ENCODE data around the gene UNC13C. TPM values are rescaled to one million over a fixed set of nuclear protein-coding genes. Genes with fewer than 3 reads are reported as not detected.

UNC13C gene
- total RNA-seq, 1 donor from 2014 or later = 0.18 TPM

GRCh38 chr15:54620916-54621315 lies 642.7 kb downstream of the UNC13C start:
- Mint-ChIP-seq H3K4me3 (ENCODE audit: unreplicated experiment) (no peak overlapping the region), H3K36me3 (ENCODE audit: low read depth, unreplicated experiment) (no peaks in the 10 kb centered on the region), H3K27me3 (ENCODE audit: low read depth, unreplicated experiment) (no peaks in the 10 kb centered on the region), H3K9me3 (ENCODE audit: unreplicated experiment) (no peaks in the 10 kb centered on the region), H3K27ac (ENCODE audit: unreplicated experiment) (no peak overlapping the region), H3K4me1 (ENCODE audit: low read depth, unreplicated experiment) (no peaks in the 10 kb centered on the region)
- H2AFZ ChIP-seq (ENCODE audit: low read depth, low read length) = no peak overlapping the region
- no peak overlapping the region for H3K4me2 ChIP-seq (ENCODE audit: low read length)
- H3K27me3 ChIP-seq (ENCODE audit: insufficient read depth, low read length) = no peaks in the 10 kb centered on the region
- H3K4me1 ChIP-seq (ENCODE audit: insufficient read depth, low read length) = no peaks in the 10 kb centered on the region
- H3K4me3 ChIP-seq (ENCODE audit: insufficient read depth, low read depth, low read length) = no peak overlapping the region
- no peak overlapping the region for H3K27ac ChIP-seq (ENCODE audit: low read depth, low read length)
- H3K79me2 ChIP-seq (ENCODE audit: insufficient read depth, low read length) = no peaks in the 10 kb centered on the region
- no peak for DNase-seq (ENCODE audit: low read depth)
- no peaks in the 10 kb centered on the region for H3K9me3 ChIP-seq (ENCODE audit: insufficient read depth, low read depth, low read length)
- no peak for FAIRE-seq
- no peak for TF ChIP-seq EZH2 (IDR thresholded peaks at IDR 0.05; ENCODE audit: insufficient read depth, low read length)
- TF ChIP-seq CTCF (IDR thresholded peaks at IDR 0.05; ENCODE audit: insufficient read depth, low read depth, low read length) = no peak
- H3K9ac ChIP-seq (ENCODE audit: low read length) = no peak overlapping the region
- no peaks in the 10 kb centered on the region for H4K20me1 ChIP-seq (ENCODE audit: insufficient read depth, low read length)
- H3K36me3 ChIP-seq (ENCODE audit: insufficient read depth, low read length) = no peaks in the 10 kb centered on the region

GRCh38 chr15:54636147-54636546 lies 657.9 kb downstream of the UNC13C start:
- H3K9me3 Mint-ChIP-seq (ENCODE audit: unreplicated experiment) = peaks cover 1% of the 10 kb centered on the region
- FAIRE-seq = no peak

More at GRCh38 chr15:54636147-54636546, 657.9 kb downstream of the UNC13C start:
- H3K27ac ChIP-seq (ENCODE audit: low read depth, low read length) = no peak overlapping the region
- H3K9ac ChIP-seq (ENCODE audit: low read length) = no peak overlapping the region
- peaks cover 8% of the 10 kb centered on the region for H3K9me3 ChIP-seq (ENCODE audit: insufficient read depth, low read depth, low read length)
- H3K4me3 ChIP-seq (ENCODE audit: insufficient read depth, low read depth, low read length) = no peak overlapping the region
- TF ChIP-seq CTCF (IDR thresholded peaks at IDR 0.05; ENCODE audit: insufficient read depth, low read depth, low read length) (no peak), EZH2 (IDR thresholded peaks at IDR 0.05; ENCODE audit: insufficient read depth, low read length) (no peak)
- no peaks in the 10 kb centered on the region for H3K4me1 ChIP-seq (ENCODE audit: insufficient read depth, low read length)
- no peaks in the 10 kb centered on the region for H3K4me1 Mint-ChIP-seq (ENCODE audit: low read depth, unreplicated experiment)
- H3K4me3 Mint-ChIP-seq (ENCODE audit: unreplicated experiment) = no peak overlapping the region
- H2AFZ ChIP-seq (ENCODE audit: low read depth, low read length) = no peak overlapping the region
- H4K20me1 ChIP-seq (ENCODE audit: insufficient read depth, low read length) = no peaks in the 10 kb centered on the region
- H3K36me3 ChIP-seq (ENCODE audit: insufficient read depth, low read length) = no peaks in the 10 kb centered on the region
- no peak overlapping the region for H3K4me2 ChIP-seq (ENCODE audit: low read length)
- no peaks in the 10 kb centered on the region for H3K79me2 ChIP-seq (ENCODE audit: insufficient read depth, low read length)
- no peaks in the 10 kb centered on the region for H3K36me3 Mint-ChIP-seq (ENCODE audit: low read depth, unreplicated experiment)
- no peak for DNase-seq (ENCODE audit: low read depth)
- H3K27me3 ChIP-seq (ENCODE audit: insufficient read depth, low read length) = no peaks in the 10 kb centered on the region
- no peaks in the 10 kb centered on the region for H3K27me3 Mint-ChIP-seq (ENCODE audit: low read depth, unreplicated experiment)
- H3K27ac Mint-ChIP-seq (ENCODE audit: unreplicated experiment) = no peak overlapping the region

Measured in astrocyte (in vitro differentiated cells and primary cell).